GM12892 (cell line): ENCODE measurements around the gene EXO1.

Experiments used
- POLR2A ChIP-seq: IDR thresholded peaks from 2 replicates; pipeline ENCODE4 v1.6.1; 2011; ENCODE audit warnings: low read depth, low read length, control low read depth
- POLR2AphosphoS5 ChIP-seq: IDR thresholded peaks from 2 replicates; pipeline ENCODE4 v1.6.1; 2011; ENCODE audit warnings: low read depth, low read length, control low read depth
- TAF1 ChIP-seq: IDR thresholded peaks from 2 replicates; pipeline ENCODE4 v1.6.1; 2011; ENCODE audit warnings: low read depth, mild to moderate bottlenecking, control low read depth, low read length, borderline replicate concordance

GRCh38 chr1:241934866-241935265 is 86.9 kb downstream of the EXO1 start:
- TF ChIP-seq POLR2A = no peak
- TF ChIP-seq TAF1 = no peak
- no peak for TF ChIP-seq POLR2AphosphoS5
